C4-2B (cell line): Measurements from ENCODE around the gene ALPL.
A peak's percentile ranks its signal among the peaks of the same experiment; 100 is the strongest.

ENCODE experiments used
- H3K27ac ChIP-seq: fragments of 450-650 bp; 2 replicates; pipeline ENCODE4 v1.5.1; 2017
- ZFX ChIP-seq: fragments of 450-650 bp; IDR thresholded peaks from 2 replicates; pipeline ENCODE4 v1.6.1; 2017
- TF ChIP-seq, protein P1 (sequence below): fragments of 450-650 bp; conservative IDR thresholded peaks from 2 replicates; pipeline ENCODE4 v1.5.1; 2017; ENCODE audit warnings: mild to moderate bottlenecking

ALPL gene

GRCh38 chr1:21497466-21498061 is 11.7 kb upstream of the ALPL start:
- TF ChIP-seq, protein P1, sequence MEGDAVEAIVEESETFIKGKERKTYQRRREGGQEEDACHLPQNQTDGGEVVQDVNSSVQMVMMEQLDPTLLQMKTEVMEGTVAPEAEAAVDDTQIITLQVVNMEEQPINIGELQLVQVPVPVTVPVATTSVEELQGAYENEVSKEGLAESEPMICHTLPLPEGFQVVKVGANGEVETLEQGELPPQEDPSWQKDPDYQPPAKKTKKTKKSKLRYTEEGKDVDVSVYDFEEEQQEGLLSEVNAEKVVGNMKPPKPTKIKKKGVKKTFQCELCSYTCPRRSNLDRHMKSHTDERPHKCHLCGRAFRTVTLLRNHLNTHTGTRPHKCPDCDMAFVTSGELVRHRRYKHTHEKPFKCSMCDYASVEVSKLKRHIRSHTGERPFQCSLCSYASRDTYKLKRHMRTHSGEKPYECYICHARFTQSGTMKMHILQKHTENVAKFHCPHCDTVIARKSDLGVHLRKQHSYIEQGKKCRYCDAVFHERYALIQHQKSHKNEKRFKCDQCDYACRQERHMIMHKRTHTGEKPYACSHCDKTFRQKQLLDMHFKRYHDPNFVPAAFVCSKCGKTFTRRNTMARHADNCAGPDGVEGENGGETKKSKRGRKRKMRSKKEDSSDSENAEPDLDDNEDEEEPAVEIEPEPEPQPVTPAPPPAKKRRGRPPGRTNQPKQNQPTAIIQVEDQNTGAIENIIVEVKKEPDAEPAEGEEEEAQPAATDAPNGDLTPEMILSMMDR, result no peak
- no peak for TF ChIP-seq ZFX
- H3K27ac ChIP-seq, result no peak overlapping the region

DNA sequence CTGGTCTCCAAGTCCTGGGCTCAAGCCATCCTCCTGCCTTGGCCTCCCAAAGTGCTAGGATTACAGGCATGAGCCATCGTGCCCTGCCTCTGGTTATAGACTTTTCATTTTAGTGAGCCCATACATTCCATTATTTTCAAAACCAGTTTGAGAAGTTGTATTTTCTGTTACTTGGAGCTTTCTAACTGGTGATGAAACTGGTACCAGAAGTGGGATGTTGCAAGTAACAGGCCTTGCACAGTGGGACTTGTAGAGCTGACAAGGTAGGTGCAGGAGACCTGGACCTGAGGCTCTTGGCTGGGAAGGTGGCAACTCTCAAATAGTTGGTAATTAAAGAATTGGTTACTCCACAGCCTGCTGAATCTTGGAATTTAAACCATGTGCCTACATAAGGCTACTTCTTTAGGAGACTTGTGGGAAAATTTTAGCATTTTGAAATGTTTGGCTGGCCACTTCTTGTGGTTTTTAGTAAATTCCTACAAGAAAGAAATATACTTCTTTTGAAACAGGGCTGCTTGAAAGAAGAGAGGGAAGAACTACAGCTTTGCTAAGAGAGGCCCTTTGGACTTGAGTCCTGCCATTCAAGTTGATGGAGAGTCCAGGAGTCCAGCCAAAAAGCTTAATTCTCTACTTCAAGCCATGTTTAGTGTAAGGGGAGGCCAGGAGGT is 9.8 kb upstream of the ALPL start:
- TF ChIP-seq, protein P1, result no peak
- no peak for TF ChIP-seq ZFX
- H3K27ac ChIP-seq, result no peak overlapping the region

DNA sequence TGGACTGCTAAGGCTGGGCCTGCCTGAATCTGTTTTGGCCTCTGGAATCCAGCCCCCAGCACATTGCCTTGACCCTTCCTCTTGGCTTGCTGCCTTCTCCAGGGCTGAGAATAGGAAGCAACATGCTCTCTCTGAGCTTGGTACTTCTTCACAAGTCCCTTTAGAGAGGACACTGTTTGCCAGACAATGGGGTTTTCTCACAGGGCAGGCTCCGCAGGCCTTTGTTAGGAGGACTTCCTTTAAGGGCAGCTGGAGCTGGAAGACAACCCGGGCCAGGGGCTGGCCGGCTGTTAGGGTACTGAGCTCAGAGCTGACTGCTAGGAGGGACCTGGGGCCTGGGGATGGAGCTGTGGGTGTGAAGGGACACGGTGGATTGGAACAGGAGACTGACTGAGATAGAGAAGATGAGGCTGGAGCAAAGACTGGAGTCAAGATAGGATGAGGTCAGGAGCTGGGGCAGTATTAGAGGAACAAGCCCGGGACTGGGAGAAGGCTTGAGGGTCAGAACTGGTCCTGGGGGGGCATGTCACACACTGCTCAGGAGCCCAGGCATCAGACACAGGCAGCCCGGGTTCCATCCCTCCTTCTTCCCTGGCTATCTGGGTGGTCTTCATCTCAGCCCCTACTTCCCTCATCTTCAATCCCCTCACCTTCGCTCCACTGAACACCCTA is 5.4 kb upstream of the ALPL start:
- TF ChIP-seq, protein P1, result no peak
- TF ChIP-seq ZFX, result no peak
- H3K27ac ChIP-seq, result no peak overlapping the region

DNA sequence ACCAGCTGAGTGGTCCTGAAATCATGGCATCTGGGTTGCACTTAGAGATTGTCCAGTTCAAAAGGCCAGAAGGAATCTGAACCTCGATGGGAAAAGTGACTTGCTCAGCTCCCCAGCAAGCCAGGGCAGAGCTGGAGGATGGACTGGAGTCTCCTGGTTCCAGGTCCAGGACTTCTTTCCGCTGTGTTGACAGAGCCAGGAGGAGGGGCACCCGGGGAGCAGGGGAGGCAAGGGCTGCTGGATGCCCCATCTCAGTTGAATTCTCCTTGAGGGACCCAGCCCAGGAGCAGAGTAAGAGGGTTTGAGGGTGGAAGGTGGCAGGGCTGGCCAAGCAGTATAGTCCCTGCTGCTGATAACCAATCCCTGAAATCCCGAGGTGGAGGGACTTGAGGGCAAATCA is 2.4 kb upstream of the ALPL start:
- no peak overlapping the region for H3K27ac ChIP-seq
- TF ChIP-seq ZFX, result no peak
- TF ChIP-seq, protein P1, result no peak

DNA sequence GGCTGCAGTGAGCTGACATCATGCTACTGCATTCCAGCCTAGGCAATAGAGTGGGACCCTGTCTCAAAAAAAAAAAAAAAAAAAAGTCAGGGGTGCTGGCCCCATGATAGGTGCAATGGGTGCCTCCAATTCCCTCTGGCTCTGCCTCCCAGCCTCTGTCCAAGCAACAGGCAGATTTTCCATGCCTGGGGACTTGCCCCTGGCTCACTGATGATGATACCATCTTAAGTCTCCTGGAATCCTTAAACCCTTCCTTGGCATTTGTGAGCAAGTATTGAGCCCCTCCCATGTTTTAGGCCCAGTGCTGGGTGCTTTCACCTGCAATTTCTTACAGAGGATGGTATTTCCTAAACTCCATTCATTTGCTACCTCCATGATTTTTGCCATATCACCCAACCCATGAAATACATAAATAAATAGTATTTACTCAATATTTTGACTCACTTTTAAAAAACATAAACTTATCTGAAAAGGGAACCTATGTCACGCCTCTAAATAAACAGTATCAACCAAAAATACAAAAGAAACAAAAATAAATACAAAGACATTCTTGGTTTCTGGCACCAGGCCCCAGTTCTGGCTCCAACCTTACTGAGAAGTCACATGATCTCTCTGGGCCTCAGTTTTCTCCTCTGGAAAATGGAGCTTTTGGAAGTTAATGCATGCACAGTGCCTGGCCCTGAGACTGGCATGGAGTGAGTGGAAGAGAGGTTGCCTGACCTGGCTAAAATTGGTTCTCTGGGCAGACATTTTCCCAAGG is 1.5 kb upstream of the ALPL start:
- H3K27ac ChIP-seq, result no peak overlapping the region
- TF ChIP-seq, protein P1, result no peak
- no peak for TF ChIP-seq ZFX

DNA sequence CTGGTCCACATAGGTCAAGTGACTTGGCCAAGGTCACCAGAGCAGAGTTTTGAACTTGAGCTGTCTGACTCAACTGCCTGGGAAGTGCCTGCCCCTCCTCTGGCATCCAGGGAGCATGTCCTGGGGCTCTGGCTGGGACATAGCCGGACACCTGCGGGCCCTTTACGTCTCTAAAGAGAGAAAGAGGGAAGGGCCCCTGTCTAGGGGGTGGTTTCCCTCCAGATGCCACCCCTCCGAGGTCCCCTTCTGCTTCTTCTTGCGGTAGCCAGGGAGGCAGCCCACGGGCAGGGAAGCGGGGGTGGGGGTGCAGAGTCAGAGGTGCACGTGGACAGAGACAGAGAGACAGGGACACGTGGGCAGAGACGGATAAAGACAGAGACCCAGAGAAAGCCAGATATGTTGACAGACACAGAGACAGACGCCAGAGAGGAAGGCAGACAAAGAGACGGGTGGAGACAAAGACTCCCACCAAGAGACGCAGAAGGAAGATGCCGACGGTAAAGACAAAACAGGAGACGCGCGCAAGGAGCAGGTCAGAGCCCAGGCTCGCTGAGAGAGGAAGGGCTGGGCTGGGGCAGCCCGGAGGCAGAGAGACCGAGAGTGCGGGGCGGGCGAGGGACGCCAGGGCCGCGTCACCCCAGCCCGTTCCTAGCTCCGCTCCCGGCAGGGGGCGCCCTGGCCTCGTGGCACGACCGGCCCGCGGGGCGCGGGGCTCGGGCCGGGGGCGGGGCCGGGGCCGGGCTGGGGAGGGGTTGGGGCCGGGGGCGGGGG is 458 bp upstream of the ALPL start:
- TF ChIP-seq, protein P1, result peak; percentile 65
- TF ChIP-seq ZFX, result no peak
- no peak overlapping the region for H3K27ac ChIP-seq
